ENCODE results near the gene MAEL. TPM values are rescaled to one million over a fixed set of nuclear protein-coding genes. Genes with fewer than 3 reads are reported as not detected.

MAEL gene
- total RNA-seq, 4 donors from 2014 or later = 0.40 to 0.45 TPM; not detected in 2

GRCh38 chr1:167066333-167067122, 77.4 kb downstream of the MAEL start:
- Histone ChIP-seq H3K4me1 (no peaks in the 10 kb centered on the region), H3K27me3 (no peaks in the 10 kb centered on the region), H3K27ac (no peak overlapping the region), H3K4me3 (replicated peaks in 1 of 3) (no peak overlapping the region), H3K9me3 (no peaks in the 10 kb centered on the region), H3K36me3 (no peaks in the 10 kb centered on the region)
- DNase-seq = peak; percentile 66 to 76
- TF ChIP-seq CTCF (IDR thresholded peaks at IDR 0.05) = peak; percentile 82 to 97 (median 91)
- no peak for TF ChIP-seq POLR2A (IDR thresholded peaks at IDR 0.05)
- intact Hi-C loops (cut with DNase I) = loop anchor here (5.0 to 10.0 kb wide), 4 partner anchors 148 to 491 kb away; no protein-coding TSS in a partner anchor
- 5 to 7% methylated on average over 24 to 31 of the region's 31 CpGs for WGBS, 2 donors

- no peaks in the 10 kb centered on the region for H3K9me3 ChIP-seq
- H3K27ac ChIP-seq = no peak overlapping the region
- TF ChIP-seq POLR2A (IDR thresholded peaks at IDR 0.05) (no peak), CTCF (IDR thresholded peaks at IDR 0.05) (no peak)
- no peak for DNase-seq
- no peak overlapping the region for H3K4me3 ChIP-seq (replicated peaks in 1 of 3)
- 80 to 83% methylated on average over 3 of the region's 3 CpGs for WGBS, 2 donors
- intact Hi-C loops (cut with DNase I) = loop anchor here (5.0 to 10.0 kb wide), 4 partner anchors 147 to 489 kb away; no protein-coding TSS in a partner anchor
- H3K36me3 ChIP-seq = no peaks in the 10 kb centered on the region
- H3K4me1 ChIP-seq = no peaks in the 10 kb centered on the region
- no peaks in the 10 kb centered on the region for H3K27me3 ChIP-seq
These were observed 78.8 kb downstream of the MAEL start for GRCh38 chr1:167067904-167068303.

- Histone ChIP-seq H3K27ac (no peak overlapping the region), H3K27me3 (no peaks in the 10 kb centered on the region), H3K4me1 (no peaks in the 10 kb centered on the region), H3K4me3 (replicated peaks in 1 of 3) (no peak overlapping the region), H3K36me3 (no peaks in the 10 kb centered on the region), H3K9me3 (no peaks in the 10 kb centered on the region)
- 85 to 92% methylated on average over 13 of the region's 13 CpGs for WGBS, 2 donors
- intact Hi-C loops (cut with DNase I) = loop anchor here (5.0 to 10.0 kb wide), 4 partner anchors 146 to 489 kb away; no protein-coding TSS in a partner anchor
- TF ChIP-seq CTCF (IDR thresholded peaks at IDR 0.05) (no peak), POLR2A (IDR thresholded peaks at IDR 0.05) (no peak)
- no peak for DNase-seq
These were observed 79.7 kb downstream of the MAEL start for GRCh38 chr1:167068761-167069160.

DNA sequence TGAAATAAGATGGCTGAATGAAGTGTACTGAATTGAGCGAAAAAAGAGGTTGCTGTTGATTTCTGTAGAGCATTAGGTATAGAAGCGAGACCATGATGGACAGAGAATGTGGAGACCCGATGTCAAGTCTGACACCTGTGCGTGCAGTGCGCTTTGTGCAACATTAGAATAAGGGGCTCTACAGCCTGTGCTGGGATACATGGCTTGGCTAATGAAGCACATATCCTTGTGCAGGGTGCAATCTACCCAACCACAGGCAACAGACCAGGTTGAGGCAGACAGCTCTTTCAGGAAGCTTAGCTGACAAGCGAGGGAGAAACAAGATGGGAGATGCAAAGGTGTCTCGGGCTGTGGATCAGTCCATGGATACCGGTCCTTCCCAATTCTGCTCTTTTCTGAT, 82.2 kb downstream of the MAEL start:
- TF ChIP-seq CTCF (IDR thresholded peaks at IDR 0.05) (no peak), POLR2A (IDR thresholded peaks at IDR 0.05) (no peak)
- intact Hi-C loops (cut with DNase I) = no loop called here
- Histone ChIP-seq H3K4me1 (no peaks in the 10 kb centered on the region), H3K27ac (no peak overlapping the region), H3K27me3 (no peaks in the 10 kb centered on the region), H3K4me3 (replicated peaks in 1 of 3) (no peak overlapping the region), H3K36me3 (no peaks in the 10 kb centered on the region), H3K9me3 (no peaks in the 10 kb centered on the region)
- WGBS, 2 donors = 91 to 94% methylated on average over 8 of the region's 8 CpGs
- DNase-seq = no peak

Small RNA genes lying within 50 kb of the gene (small RNA-seq; reads per million reads assigned to genes)
- 9.0 reads per million, percentile 92 among the genes with 10 or more reads in this experiment for gene RNA5SP65

Other genes with a start within 250 kb of the MAEL start
- gene POGK, start 149.8 kb upstream of the MAEL start, total RNA-seq = 10 to 100 TPM; 31.4 to 41.4 (median 33.7) TPM
- gene TADA1, start 113.0 kb upstream of the MAEL start, total RNA-seq = 10 to 100 TPM; 14.6 to 17.3 (median 16.1) TPM
- gene ILDR2, start 13.7 kb upstream of the MAEL start, total RNA-seq = under 1 TPM; 0.40 to 0.89 (median 0.76) TPM
- gene GPA33, start 101.1 kb downstream of the MAEL start, total RNA-seq = not detected
- gene STYXL2, start 104.8 kb downstream of the MAEL start, total RNA-seq = not detected
- 10 to 100 TPM; 14.0 to 45.5 (median 19.8) TPM for gene POU2F1, start 231.6 kb downstream of the MAEL start, total RNA-seq

Data from thyroid gland (tissue), 4 donors.